Activated naive CD8-positive, alpha-beta T cell treated with anti-CD3 and anti-CD28 coated beads for 36 hours (primary cell): Measurements from ENCODE around the gene INPP5F. TPM values are rescaled to one million over a fixed set of nuclear protein-coding genes. Genes with fewer than 3 reads are reported as not detected.
A peak's percentile ranks its signal among the peaks of the same experiment; 100 is the strongest.
"Not testable (repeated sequence)": the region's sequence is repeated elsewhere in the genome, so short reads cannot be mapped to it uniquely, and the experiment has no call there.

Source experiments
- DNase-seq: peaks from one replicate; pipeline ENCODE4 v3.0.0; 2021
- H3K27ac Mint-ChIP-seq: one replicate; pipeline ENCODE4 v1.8.0; 2022; ENCODE audit warnings: mild to moderate bottlenecking, moderate library complexity, mixed read lengths
- H3K27me3 Mint-ChIP-seq: one replicate; pipeline ENCODE4 v1.8.0; 2022; ENCODE audit warnings: mild to moderate bottlenecking, mixed read lengths
- H3K36me3 Mint-ChIP-seq: one replicate; pipeline ENCODE4 v1.8.0; 2021; ENCODE audit warnings: mild to moderate bottlenecking, mixed read lengths
- H3K4me1 Mint-ChIP-seq: one replicate; pipeline ENCODE4 v1.8.0; 2021; ENCODE audit warnings: mixed read lengths
- H3K4me3 Mint-ChIP-seq: one replicate; pipeline ENCODE4 v1.8.0; 2022; ENCODE audit warnings: mild to moderate bottlenecking, moderate library complexity, mixed read lengths
- H3K9me3 Mint-ChIP-seq: one replicate; pipeline ENCODE4 v1.8.0; 2022; ENCODE audit warnings: mixed read lengths
- total RNA-seq, 2 experiments: library from RNA; stranded (reverse); gene quantifications; one replicate each; pipeline ENCODE4 v1.2.3, GENCODE V29; 2021

INPP5F gene
- total RNA-seq, 2 experiments from 2014 or later = 19.1 to 20.2 TPM

GRCh38 chr10:119694608-119695007 is 31.2 kb upstream of the INPP5F start:
- Mint-ChIP-seq H3K9me3 (peaks cover 1% of the 10 kb centered on the region), H3K4me3 (no peak overlapping the region), H3K27ac (no peak overlapping the region), H3K27me3 (no peaks in the 10 kb centered on the region), H3K36me3 (no peaks in the 10 kb centered on the region), H3K4me1 (peaks cover 2% of the 10 kb centered on the region)
- no peak for DNase-seq

DNA sequence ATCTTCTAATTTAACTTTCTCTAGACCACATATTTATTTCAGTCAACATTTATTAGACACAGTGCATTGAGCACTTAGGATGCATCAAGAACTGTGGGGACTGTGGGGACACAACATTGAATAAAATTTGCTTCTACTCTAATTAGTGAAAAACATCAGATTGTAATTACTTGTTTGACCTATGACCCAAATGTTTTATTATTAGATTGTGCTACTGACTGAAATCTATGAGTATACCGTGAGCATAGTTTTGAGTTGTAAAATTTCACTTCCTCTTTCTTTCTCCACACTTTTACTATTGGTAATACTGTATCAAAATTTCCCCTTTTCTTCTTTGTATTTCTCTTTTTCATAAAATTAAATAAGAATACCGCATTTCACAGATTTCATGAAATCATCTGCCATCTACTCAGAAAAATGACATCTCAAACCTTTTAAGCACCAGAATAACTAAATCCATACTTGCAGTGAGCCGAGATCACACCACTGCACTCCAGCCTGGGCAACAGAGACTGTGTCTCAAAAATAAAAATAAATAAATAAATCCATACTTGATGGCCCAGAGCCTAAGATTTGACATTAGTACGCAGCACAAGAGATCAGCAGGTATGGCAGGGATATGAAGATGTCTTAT is 25.4 kb upstream of the INPP5F start:
- Mint-ChIP-seq H3K36me3 (peaks cover 22% of the 10 kb centered on the region), H3K27ac (peak overlapping the region; percentile 30), H3K27me3 (no peaks in the 10 kb centered on the region), H3K4me3 (no peak overlapping the region), H3K9me3 (peaks cover 18% of the 10 kb centered on the region), H3K4me1 (peaks cover 39% of the 10 kb centered on the region)
- no peak for DNase-seq

- H3K36me3 Mint-ChIP-seq = peaks cover 34% of the 10 kb centered on the region
- no peak overlapping the region for H3K4me3 Mint-ChIP-seq
- peaks cover 51% of the 10 kb centered on the region for H3K4me1 Mint-ChIP-seq
- H3K27ac Mint-ChIP-seq = peak overlapping the region; percentile 2
- H3K27me3 Mint-ChIP-seq = no peaks in the 10 kb centered on the region
- peaks cover 28% of the 10 kb centered on the region for H3K9me3 Mint-ChIP-seq
- DNase-seq = no peak
Observed at GRCh38 chr10:119701861-119702260, 24.0 kb upstream of the INPP5F start.

- no peak for DNase-seq
- H3K36me3 Mint-ChIP-seq = peaks cover 40% of the 10 kb centered on the region
- H3K9me3 Mint-ChIP-seq = peaks cover 35% of the 10 kb centered on the region
- H3K27me3 Mint-ChIP-seq = no peaks in the 10 kb centered on the region
- peaks cover 57% of the 10 kb centered on the region for H3K4me1 Mint-ChIP-seq
- no peak overlapping the region for H3K4me3 Mint-ChIP-seq
- H3K27ac Mint-ChIP-seq = peak overlapping the region; percentile 86
Observed at GRCh38 chr10:119702583-119702982, 23.3 kb upstream of the INPP5F start.

GRCh38 chr10:119703903-119704508 is 21.8 kb upstream of the INPP5F start:
- Mint-ChIP-seq H3K27me3 (no peaks in the 10 kb centered on the region), H3K27ac (peak overlapping the region; percentile 98), H3K4me3 (peak overlapping the region; percentile 41), H3K9me3 (peaks cover 40% of the 10 kb centered on the region), H3K36me3 (peaks cover 51% of the 10 kb centered on the region), H3K4me1 (peaks cover 64% of the 10 kb centered on the region)
- DNase-seq = no peak

DNA sequence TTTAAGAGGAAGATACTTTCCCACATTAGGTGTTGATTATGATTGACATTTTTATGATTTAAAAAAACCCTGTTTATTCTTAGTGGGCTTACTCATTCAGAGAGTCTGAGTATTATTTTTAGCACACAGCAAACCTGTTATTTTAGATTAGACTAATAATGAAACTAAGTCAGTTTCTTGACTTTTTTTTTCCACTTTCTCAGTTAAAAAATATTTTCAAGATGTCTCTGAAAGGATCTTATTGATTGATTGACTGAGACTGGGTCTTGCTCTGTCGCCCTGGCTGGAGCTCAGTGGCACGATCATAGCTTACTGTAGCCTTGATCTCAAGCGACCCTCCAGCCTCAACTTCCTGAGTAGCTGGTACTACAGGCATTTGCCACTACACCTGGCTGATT is 20.4 kb upstream of the INPP5F start:
- Mint-ChIP-seq H3K27me3 (no peaks in the 10 kb centered on the region), H3K36me3 (peaks cover 57% of the 10 kb centered on the region), H3K9me3 (peaks cover 51% of the 10 kb centered on the region), H3K4me1 (peaks cover 66% of the 10 kb centered on the region), H3K4me3 (peak overlapping the region; percentile 50), H3K27ac (peak overlapping the region; percentile 98)
- DNase-seq = no peak

GRCh38 chr10:119706521-119707278 is 19.1 kb upstream of the INPP5F start:
- Mint-ChIP-seq H3K9me3 (peaks cover 61% of the 10 kb centered on the region), H3K27me3 (no peaks in the 10 kb centered on the region), H3K36me3 (peaks cover 57% of the 10 kb centered on the region), H3K27ac (peak overlapping the region; percentile 98), H3K4me1 (peaks cover 59% of the 10 kb centered on the region), H3K4me3 (no peak overlapping the region)
- DNase-seq = no peak

- DNase-seq, H3K4me3 Mint-ChIP-seq, H3K27me3 Mint-ChIP-seq: not testable (repeated sequence)
- peaks cover 65% of the 10 kb centered on the region for H3K9me3 Mint-ChIP-seq
- H3K4me1 Mint-ChIP-seq = peaks cover 53% of the 10 kb centered on the region
- peak overlapping the region; percentile 98 for H3K27ac Mint-ChIP-seq
- peaks cover 62% of the 10 kb centered on the region for H3K36me3 Mint-ChIP-seq
Observed at GRCh38 chr10:119707331-119707730, 18.5 kb upstream of the INPP5F start.

DNA sequence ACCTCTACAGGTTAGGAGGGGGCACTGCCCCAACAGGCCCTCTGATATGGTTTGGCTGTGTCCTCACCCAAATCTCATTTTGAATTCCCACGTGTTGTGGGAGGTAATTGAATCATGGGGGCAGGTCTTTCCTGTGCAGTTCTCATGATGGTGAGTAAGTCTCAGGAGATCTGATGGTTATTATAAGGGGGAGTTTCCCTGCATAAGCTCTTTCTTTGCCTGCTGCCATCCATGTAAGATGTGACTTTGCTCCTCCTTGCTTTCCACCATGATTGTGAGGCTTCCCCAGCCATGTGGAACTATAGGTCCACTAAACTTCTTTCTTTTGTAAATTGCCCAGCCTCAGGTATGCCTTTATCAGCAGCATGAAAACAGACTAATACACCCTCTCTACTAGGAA is 14.9 kb upstream of the INPP5F start:
- H3K4me3 Mint-ChIP-seq, DNase-seq, H3K27ac Mint-ChIP-seq, H3K27me3 Mint-ChIP-seq: not testable (repeated sequence)
- H3K36me3 Mint-ChIP-seq = peaks cover 42% of the 10 kb centered on the region
- peaks cover 47% of the 10 kb centered on the region for H3K9me3 Mint-ChIP-seq
- peaks cover 32% of the 10 kb centered on the region for H3K4me1 Mint-ChIP-seq

DNA sequence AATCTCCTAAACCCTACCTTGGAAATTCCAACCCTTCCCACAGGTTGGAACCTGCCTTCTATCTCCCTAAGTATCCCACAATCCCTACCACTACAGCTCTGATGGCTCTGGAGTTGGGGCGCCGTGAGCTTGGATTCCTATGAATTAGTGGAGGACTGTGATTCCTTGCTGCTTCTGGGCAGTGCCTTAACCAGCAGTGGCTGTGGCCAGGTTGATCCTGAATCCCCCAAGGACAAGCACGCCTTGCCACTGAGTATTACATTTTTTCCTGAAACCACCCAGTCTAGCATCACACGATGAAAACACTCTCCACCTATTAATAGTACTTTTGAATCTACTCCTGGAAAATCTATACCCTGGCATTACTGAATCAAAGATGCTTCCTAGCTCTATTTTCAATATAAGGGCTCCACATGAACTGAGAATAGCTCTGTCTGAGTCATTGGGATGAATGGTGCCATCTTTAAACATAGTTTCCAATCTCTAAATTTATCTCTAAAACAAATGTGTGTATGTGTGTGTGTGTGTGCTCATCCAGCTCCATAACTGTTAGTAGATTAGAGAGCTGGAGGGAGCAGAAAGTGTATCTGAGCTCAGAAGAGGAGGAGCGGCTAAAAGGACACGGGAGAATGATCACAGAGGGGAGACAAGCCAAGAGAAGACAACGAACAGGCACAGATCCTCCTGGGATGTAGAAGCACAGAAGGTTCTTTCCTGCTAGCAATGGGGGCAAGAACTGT is 11.9 kb upstream of the INPP5F start:
- no peak for DNase-seq
- H3K4me1 Mint-ChIP-seq = peaks cover 13% of the 10 kb centered on the region
- no peaks in the 10 kb centered on the region for H3K27me3 Mint-ChIP-seq
- H3K36me3 Mint-ChIP-seq = peaks cover 16% of the 10 kb centered on the region
- H3K27ac Mint-ChIP-seq = no peak overlapping the region
- H3K9me3 Mint-ChIP-seq = peaks cover 27% of the 10 kb centered on the region
- no peak overlapping the region for H3K4me3 Mint-ChIP-seq

GRCh38 chr10:119714484-119714816 is 11.4 kb upstream of the INPP5F start:
- no peak overlapping the region for H3K4me3 Mint-ChIP-seq
- no peaks in the 10 kb centered on the region for H3K27me3 Mint-ChIP-seq
- H3K27ac Mint-ChIP-seq = no peak overlapping the region
- H3K9me3 Mint-ChIP-seq = peaks cover 22% of the 10 kb centered on the region
- peaks cover 9% of the 10 kb centered on the region for H3K4me1 Mint-ChIP-seq
- DNase-seq = no peak
- peaks cover 14% of the 10 kb centered on the region for H3K36me3 Mint-ChIP-seq

DNA sequence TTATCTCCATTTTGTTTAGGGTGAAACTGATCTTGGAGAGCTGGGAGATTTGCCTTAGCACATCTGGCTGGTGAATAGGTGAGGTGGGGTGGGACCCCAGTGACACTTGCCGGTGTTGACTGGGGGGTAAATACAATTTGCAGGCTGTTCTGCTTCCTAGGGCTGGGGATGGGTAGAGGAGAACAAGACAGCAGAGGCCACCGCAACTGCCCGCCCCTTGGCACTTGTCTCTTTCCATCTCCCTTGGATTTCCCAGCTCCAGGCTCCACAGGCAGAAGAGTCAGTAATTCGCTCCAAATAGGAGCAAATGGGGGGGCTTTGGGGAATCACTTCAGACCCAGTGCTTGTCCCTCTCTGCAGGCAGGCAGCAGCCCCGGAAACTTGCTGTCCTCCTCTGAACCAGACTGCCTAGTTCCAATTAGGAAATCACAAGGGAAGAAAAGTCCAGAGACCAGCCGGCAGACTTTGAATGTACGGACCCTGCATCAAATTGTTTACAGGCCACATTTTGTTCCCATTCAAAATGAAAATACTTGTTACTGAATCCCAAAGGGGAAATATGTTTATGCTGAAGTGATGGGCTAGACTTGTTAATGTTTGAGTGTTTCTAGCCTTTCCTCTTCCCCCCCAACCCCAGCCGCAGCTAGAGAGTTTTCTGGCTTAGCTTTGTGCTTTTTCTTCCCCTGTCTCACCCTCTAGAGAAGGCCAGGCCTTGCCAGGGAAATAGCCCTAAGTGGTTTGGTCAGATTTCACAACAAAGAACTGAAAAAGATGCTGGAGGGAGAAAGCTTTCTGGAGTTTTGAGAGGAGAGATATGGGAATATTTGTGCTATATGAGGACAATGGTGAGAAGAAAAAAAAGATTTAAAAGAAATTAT is 10.0 kb upstream of the INPP5F start:
- Mint-ChIP-seq H3K9me3 (peaks cover 15% of the 10 kb centered on the region), H3K4me3 (no peak overlapping the region), H3K27me3 (no peaks in the 10 kb centered on the region), H3K36me3 (peaks cover 9% of the 10 kb centered on the region), H3K27ac (no peak overlapping the region), H3K4me1 (peaks cover 4% of the 10 kb centered on the region)
- no peak for DNase-seq

- Mint-ChIP-seq H3K27ac (no peak overlapping the region), H3K4me1 (peaks cover 36% of the 10 kb centered on the region), H3K4me3 (no peak overlapping the region), H3K27me3 (no peaks in the 10 kb centered on the region), H3K9me3 (peaks cover 12% of the 10 kb centered on the region), H3K36me3 (peaks cover 16% of the 10 kb centered on the region)
- DNase-seq = no peak
Observed at GRCh38 chr10:119723161-119723560, 2.7 kb upstream of the INPP5F start.

- Mint-ChIP-seq H3K4me1 (peaks cover 41% of the 10 kb centered on the region), H3K9me3 (peaks cover 12% of the 10 kb centered on the region), H3K27me3 (no peaks in the 10 kb centered on the region), H3K36me3 (peaks cover 16% of the 10 kb centered on the region), H3K4me3 (peak overlapping the region; percentile 23), H3K27ac (no peak overlapping the region)
- no peak for DNase-seq
Observed at GRCh38 chr10:119723624-119724023, 2.2 kb upstream of the INPP5F start.
